ENCODE data around the gene TBCK. TPM values are rescaled to one million over a fixed set of nuclear protein-coding genes. Genes with fewer than 3 reads are reported as not detected.

The TBCK gene
- total and polyA plus RNA-seq, 2 experiments from 2014 or later, result 13.9 to 28.9 TPM

DNA sequence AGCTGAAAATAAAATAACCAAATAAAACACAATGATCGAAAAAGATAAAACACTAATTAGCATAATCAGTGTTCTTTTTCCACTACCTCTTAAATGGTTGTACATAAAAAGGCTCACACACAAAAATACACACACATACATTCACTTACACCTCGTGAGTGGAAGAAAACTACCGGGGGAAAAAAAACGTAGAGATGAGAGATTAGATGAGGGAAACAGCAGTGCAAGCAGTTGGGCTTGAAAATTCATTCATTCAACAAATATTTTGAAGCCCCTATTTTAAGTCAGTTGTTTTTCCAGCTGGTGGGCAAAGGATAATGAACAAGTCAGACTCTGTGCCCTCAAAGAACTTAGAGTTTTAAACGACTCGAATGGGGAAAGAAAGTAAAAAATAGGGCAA, 1.0 kb downstream of the TBCK start:
- TF ChIP-seq, protein P1, sequence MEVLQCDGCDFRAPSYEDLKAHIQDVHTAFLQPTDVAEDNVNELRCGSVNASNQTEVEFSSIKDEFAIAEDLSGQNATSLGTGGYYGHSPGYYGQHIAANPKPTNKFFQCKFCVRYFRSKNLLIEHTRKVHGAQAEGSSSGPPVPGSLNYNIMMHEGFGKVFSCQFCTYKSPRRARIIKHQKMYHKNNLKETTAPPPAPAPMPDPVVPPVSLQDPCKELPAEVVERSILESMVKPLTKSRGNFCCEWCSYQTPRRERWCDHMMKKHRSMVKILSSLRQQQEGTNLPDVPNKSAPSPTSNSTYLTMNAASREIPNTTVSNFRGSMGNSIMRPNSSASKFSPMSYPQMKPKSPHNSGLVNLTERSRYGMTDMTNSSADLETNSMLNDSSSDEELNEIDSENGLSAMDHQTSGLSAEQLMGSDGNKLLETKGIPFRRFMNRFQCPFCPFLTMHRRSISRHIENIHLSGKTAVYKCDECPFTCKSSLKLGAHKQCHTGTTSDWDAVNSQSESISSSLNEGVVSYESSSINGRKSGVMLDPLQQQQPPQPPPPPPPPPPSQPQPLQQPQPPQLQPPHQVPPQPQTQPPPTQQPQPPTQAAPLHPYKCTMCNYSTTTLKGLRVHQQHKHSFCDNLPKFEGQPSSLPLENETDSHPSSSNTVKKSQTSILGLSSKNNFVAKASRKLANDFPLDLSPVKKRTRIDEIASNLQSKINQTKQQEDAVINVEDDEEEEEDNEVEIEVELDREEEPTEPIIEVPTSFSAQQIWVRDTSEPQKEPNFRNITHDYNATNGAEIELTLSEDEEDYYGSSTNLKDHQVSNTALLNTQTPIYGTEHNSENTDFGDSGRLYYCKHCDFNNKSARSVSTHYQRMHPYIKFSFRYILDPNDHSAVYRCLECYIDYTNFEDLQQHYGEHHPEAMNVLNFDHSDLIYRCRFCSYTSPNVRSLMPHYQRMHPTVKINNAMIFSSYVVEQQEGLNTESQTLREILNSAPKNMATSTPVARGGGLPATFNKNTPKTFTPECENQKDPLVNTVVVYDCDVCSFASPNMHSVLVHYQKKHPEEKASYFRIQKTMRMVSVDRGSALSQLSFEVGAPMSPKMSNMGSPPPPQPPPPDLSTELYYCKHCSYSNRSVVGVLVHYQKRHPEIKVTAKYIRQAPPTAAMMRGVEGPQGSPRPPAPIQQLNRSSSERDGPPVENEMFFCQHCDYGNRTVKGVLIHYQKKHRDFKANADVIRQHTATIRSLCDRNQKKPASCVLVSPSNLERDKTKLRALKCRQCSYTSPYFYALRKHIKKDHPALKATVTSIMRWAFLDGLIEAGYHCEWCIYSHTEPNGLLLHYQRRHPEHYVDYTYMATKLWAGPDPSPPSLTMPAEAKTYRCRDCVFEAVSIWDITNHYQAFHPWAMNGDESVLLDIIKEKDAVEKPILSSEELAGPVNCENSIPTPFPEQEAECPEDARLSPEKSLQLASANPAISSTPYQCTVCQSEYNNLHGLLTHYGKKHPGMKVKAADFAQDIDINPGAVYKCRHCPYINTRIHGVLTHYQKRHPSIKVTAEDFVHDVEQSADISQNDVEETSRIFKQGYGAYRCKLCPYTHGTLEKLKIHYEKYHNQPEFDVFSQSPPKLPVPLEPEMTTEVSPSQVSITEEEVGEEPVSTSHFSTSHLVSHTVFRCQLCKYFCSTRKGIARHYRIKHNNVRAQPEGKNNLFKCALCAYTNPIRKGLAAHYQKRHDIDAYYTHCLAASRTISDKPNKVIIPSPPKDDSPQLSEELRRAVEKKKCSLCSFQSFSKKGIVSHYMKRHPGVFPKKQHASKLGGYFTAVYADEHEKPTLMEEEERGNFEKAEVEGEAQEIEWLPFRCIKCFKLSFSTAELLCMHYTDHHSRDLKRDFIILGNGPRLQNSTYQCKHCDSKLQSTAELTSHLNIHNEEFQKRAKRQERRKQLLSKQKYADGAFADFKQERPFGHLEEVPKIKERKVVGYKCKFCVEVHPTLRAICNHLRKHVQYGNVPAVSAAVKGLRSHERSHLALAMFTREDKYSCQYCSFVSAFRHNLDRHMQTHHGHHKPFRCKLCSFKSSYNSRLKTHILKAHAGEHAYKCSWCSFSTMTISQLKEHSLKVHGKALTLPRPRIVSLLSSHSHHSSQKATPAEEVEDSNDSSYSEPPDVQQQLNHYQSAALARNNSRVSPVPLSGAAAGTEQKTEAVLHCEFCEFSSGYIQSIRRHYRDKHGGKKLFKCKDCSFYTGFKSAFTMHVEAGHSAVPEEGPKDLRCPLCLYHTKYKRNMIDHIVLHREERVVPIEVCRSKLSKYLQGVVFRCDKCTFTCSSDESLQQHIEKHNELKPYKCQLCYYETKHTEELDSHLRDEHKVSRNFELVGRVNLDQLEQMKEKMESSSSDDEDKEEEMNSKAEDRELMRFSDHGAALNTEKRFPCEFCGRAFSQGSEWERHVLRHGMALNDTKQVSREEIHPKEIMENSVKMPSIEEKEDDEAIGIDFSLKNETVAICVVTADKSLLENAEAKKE (CRISPR knock-in tag; IDR thresholded peaks at IDR 0.05), result no peak
- TF ChIP-seq EZH2phosphoT487 (IDR thresholded peaks at IDR 0.05; ENCODE audit: unreplicated experiment), result no peak
- H3K79me2 ChIP-seq (replicated peaks; ENCODE audit: insufficient read depth), result peaks cover 87% of the 10 kb centered on the region
- H2AFZ ChIP-seq, result no peak overlapping the region
- peaks cover 1% of the 10 kb centered on the region; the same call in 1 of the 3 replicates for H3K9me3 Mint-ChIP-seq
- H3K4me3 Mint-ChIP-seq, result no peak overlapping the region
- ATAC-seq (no peak), DNase-seq (ENCODE audit: low spot score) (no peak)
- H4K20me1 ChIP-seq (replicated peaks; ENCODE audit: insufficient read depth), result no peaks in the 10 kb centered on the region
- H3K4me1 ChIP-seq (ENCODE audit: insufficient read depth), result no peaks in the 10 kb centered on the region
- no peaks in the 10 kb centered on the region for H3K9me2 ChIP-seq (ENCODE audit: insufficient read depth)
- H3K4me2 ChIP-seq, result peak overlapping the region; percentile 97
- peaks cover 4% of the 10 kb centered on the region for H3K4me1 Mint-ChIP-seq
- no peaks in the 10 kb centered on the region for H3F3A ChIP-seq (replicated peaks; ENCODE audit: low read depth)
- no peaks in the 10 kb centered on the region for H3K27me3 ChIP-seq (ENCODE audit: insufficient read depth)
- peaks cover 4% of the 10 kb centered on the region; the same call in 1 of the 2 replicates for H3K36me3 ChIP-seq (ENCODE audit: insufficient read depth)
- peak overlapping the region; percentile 71 for H3K27ac Mint-ChIP-seq
- no peak overlapping the region for H3K27ac ChIP-seq (ENCODE audit: low read depth)
- H3K4me3 ChIP-seq, result peak overlapping the region; percentile 80
- no peaks in the 10 kb centered on the region for H3K27me3 Mint-ChIP-seq (ENCODE audit: insufficient read depth, low read depth, poor library complexity)
- H3K36me3 Mint-ChIP-seq (ENCODE audit: low read depth), result peaks cover 8% of the 10 kb centered on the region

DNA sequence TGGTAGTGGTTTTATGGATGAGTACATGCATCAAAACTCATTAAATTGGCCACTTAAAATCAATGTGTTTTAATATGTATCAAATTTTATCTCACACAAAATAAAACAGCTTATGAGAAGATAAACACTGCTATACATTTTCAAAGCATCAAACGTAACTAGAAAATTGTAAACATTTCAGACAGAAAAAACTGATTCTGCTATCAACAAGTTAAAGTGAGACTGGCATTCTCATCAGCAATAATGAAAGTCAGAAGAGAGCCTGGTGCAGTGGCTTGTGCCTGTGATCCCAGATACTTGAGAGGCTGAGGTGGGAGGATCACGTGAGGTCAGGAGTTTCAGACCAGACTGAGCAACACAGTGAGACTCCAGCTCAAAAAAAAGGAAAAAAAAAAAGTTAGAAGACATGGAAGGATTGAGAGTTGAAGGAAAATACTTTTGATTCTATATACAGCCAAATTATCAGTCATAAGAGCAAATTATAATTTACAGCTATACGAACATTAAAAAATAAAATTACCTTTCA, 2.9 kb downstream of the TBCK start:
- Mint-ChIP-seq H3K27me3 (ENCODE audit: insufficient read depth, low read depth, poor library complexity) (no peaks in the 10 kb centered on the region), H3K27ac (no peak overlapping the region), H3K4me1 (peaks cover 4% of the 10 kb centered on the region), H3K4me3 (no peak overlapping the region), H3K9me3 (no peaks in the 10 kb centered on the region), H3K36me3 (ENCODE audit: low read depth) (no peaks in the 10 kb centered on the region; the same call in 2 of the 3 replicates)
- H2AFZ ChIP-seq, result no peak overlapping the region
- H3K9me2 ChIP-seq (ENCODE audit: insufficient read depth), result no peaks in the 10 kb centered on the region
- DNase-seq (ENCODE audit: low spot score) (no peak), ATAC-seq (no peak)
- no peak overlapping the region for H3K27ac ChIP-seq (ENCODE audit: low read depth)
- no peak overlapping the region for H3K4me2 ChIP-seq
- H3K36me3 ChIP-seq (ENCODE audit: insufficient read depth), result no peaks in the 10 kb centered on the region; the same call in 1 of the 2 replicates
- no peak overlapping the region for H3K4me3 ChIP-seq
- no peaks in the 10 kb centered on the region for H3F3A ChIP-seq (replicated peaks; ENCODE audit: low read depth)
- H3K79me2 ChIP-seq (replicated peaks; ENCODE audit: insufficient read depth), result peaks cover 80% of the 10 kb centered on the region
- no peaks in the 10 kb centered on the region for H3K27me3 ChIP-seq (ENCODE audit: insufficient read depth)
- H4K20me1 ChIP-seq (replicated peaks; ENCODE audit: insufficient read depth), result no peaks in the 10 kb centered on the region
- H3K4me1 ChIP-seq (ENCODE audit: insufficient read depth), result no peaks in the 10 kb centered on the region
- TF ChIP-seq ZNF114 (CRISPR knock-in tag; IDR thresholded peaks at IDR 0.05) (no peak), ETS1 (IDR thresholded peaks at IDR 0.05) (no peak), JUNB (IDR thresholded peaks at IDR 0.05; ENCODE audit: unreplicated experiment) (no peak), NANOG (IDR thresholded peaks at IDR 0.05; ENCODE audit: borderline replicate concordance) (no peak), POLR2AphosphoS5 (IDR thresholded peaks at IDR 0.05; ENCODE audit: low read depth) (no peak)
- TF ChIP-seq, protein P2, sequence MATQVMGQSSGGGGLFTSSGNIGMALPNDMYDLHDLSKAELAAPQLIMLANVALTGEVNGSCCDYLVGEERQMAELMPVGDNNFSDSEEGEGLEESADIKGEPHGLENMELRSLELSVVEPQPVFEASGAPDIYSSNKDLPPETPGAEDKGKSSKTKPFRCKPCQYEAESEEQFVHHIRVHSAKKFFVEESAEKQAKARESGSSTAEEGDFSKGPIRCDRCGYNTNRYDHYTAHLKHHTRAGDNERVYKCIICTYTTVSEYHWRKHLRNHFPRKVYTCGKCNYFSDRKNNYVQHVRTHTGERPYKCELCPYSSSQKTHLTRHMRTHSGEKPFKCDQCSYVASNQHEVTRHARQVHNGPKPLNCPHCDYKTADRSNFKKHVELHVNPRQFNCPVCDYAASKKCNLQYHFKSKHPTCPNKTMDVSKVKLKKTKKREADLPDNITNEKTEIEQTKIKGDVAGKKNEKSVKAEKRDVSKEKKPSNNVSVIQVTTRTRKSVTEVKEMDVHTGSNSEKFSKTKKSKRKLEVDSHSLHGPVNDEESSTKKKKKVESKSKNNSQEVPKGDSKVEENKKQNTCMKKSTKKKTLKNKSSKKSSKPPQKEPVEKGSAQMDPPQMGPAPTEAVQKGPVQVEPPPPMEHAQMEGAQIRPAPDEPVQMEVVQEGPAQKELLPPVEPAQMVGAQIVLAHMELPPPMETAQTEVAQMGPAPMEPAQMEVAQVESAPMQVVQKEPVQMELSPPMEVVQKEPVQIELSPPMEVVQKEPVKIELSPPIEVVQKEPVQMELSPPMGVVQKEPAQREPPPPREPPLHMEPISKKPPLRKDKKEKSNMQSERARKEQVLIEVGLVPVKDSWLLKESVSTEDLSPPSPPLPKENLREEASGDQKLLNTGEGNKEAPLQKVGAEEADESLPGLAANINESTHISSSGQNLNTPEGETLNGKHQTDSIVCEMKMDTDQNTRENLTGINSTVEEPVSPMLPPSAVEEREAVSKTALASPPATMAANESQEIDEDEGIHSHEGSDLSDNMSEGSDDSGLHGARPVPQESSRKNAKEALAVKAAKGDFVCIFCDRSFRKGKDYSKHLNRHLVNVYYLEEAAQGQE (IDR thresholded peaks at IDR 0.05; ENCODE audit: unreplicated experiment), result no peak
- TF ChIP-seq, protein P3, sequence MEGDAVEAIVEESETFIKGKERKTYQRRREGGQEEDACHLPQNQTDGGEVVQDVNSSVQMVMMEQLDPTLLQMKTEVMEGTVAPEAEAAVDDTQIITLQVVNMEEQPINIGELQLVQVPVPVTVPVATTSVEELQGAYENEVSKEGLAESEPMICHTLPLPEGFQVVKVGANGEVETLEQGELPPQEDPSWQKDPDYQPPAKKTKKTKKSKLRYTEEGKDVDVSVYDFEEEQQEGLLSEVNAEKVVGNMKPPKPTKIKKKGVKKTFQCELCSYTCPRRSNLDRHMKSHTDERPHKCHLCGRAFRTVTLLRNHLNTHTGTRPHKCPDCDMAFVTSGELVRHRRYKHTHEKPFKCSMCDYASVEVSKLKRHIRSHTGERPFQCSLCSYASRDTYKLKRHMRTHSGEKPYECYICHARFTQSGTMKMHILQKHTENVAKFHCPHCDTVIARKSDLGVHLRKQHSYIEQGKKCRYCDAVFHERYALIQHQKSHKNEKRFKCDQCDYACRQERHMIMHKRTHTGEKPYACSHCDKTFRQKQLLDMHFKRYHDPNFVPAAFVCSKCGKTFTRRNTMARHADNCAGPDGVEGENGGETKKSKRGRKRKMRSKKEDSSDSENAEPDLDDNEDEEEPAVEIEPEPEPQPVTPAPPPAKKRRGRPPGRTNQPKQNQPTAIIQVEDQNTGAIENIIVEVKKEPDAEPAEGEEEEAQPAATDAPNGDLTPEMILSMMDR (conservative IDR thresholded peaks at IDR 0.05; ENCODE audit: low read depth in 2 of 2), result no peak

All from GM23338 (cell line).